ENCODE measurements around the gene TMEM26. TPM values are rescaled to one million over a fixed set of nuclear protein-coding genes. Genes with fewer than 3 reads are reported as not detected.

TMEM26 gene
- polyA plus RNA-seq, 6 donors from 2014 or later: not detected

- Mint-ChIP-seq H3K4me1 (no peaks in the 10 kb centered on the region), H3K9me3 (no peaks in the 10 kb centered on the region), H3K27ac (peak overlapping the region in 1 of 6 donors; percentile 2), H3K36me3 (no peaks in the 10 kb centered on the region), H3K4me3 (no peak overlapping the region), H3K27me3 (peaks cover 5 to 33% (median 14%) of the 10 kb centered on the region in 3 donors)
- ATAC-seq (ENCODE audit: low read depth in 2 of 2) (no peak), DNase-seq (no peak)
Measured at GRCh38 chr10:61472090-61472674, 19.0 kb upstream of the TMEM26 start.

GRCh38 chr10:61471491-61471890 lies 18.3 kb upstream of the TMEM26 start:
- peaks cover 4 to 31% (median 11%) of the 10 kb centered on the region in 3 donors for H3K27me3 Mint-ChIP-seq
- no peaks in the 10 kb centered on the region for H3K36me3 Mint-ChIP-seq
- H3K4me1 Mint-ChIP-seq: no peaks in the 10 kb centered on the region
- DNase-seq (no peak), ATAC-seq (ENCODE audit: low read depth in 2 of 2) (no peak)
- H3K9me3 Mint-ChIP-seq: no peaks in the 10 kb centered on the region
- H3K4me3 Mint-ChIP-seq: no peak overlapping the region
- no peak overlapping the region for H3K27ac Mint-ChIP-seq

GRCh38 chr10:61470740-61471139 lies 17.6 kb upstream of the TMEM26 start:
- no peak overlapping the region for H3K4me3 Mint-ChIP-seq
- H3K27ac Mint-ChIP-seq: no peak overlapping the region

GRCh38 chr10:61465901-61466632 lies 12.9 kb upstream of the TMEM26 start:
- peaks cover 0 to under 1% (median 0%) of the 10 kb centered on the region in 7 donors for H3K9me3 Mint-ChIP-seq
- ATAC-seq (ENCODE audit: low read depth in 2 of 2) (no peak), DNase-seq (no peak)
- H3K27ac Mint-ChIP-seq: no peak overlapping the region
- H3K4me1 Mint-ChIP-seq: no peaks in the 10 kb centered on the region
- peaks cover 0 to 11% (median 7%) of the 10 kb centered on the region in 3 donors for H3K27me3 Mint-ChIP-seq
- H3K36me3 Mint-ChIP-seq: no peaks in the 10 kb centered on the region
- H3K4me3 Mint-ChIP-seq: no peak overlapping the region

More at GRCh38 chr10:61470740-61471139, 17.6 kb upstream of the TMEM26 start:
- peaks cover 4 to 28% (median 11%) of the 10 kb centered on the region in 3 donors for H3K27me3 Mint-ChIP-seq
- no peaks in the 10 kb centered on the region for H3K4me1 Mint-ChIP-seq
- no peak for DNase-seq
- no peak for ATAC-seq (ENCODE audit: low read depth in 2 of 2)
- H3K36me3 Mint-ChIP-seq: no peaks in the 10 kb centered on the region
- H3K9me3 Mint-ChIP-seq: no peaks in the 10 kb centered on the region

- no peak for ATAC-seq (ENCODE audit: low read depth in 2 of 2)
- Mint-ChIP-seq H3K36me3 (no peaks in the 10 kb centered on the region), H3K4me1 (no peaks in the 10 kb centered on the region), H3K27me3 (peaks cover 0 to 11% (median 9%) of the 10 kb centered on the region in 3 donors), H3K9me3 (peaks cover 0 to 4% (median 0%) of the 10 kb centered on the region in 7 donors), H3K27ac (no peak overlapping the region), H3K4me3 (no peak overlapping the region)
- DNase-seq: no peak
Measured at GRCh38 chr10:61465171-61465496, 12.0 kb upstream of the TMEM26 start.

GRCh38 chr10:61464461-61465170 lies 11.4 kb upstream of the TMEM26 start:
- Mint-ChIP-seq H3K27ac (no peak overlapping the region), H3K36me3 (no peaks in the 10 kb centered on the region), H3K4me1 (no peaks in the 10 kb centered on the region), H3K27me3 (peaks cover 3 to 13% (median 11%) of the 10 kb centered on the region in 3 donors), H3K4me3 (no peak overlapping the region), H3K9me3 (peaks cover 0 to 4% (median 0%) of the 10 kb centered on the region in 7 donors)
- DNase-seq: no peak
- ATAC-seq (ENCODE audit: low read depth in 2 of 2): no peak

DNA sequence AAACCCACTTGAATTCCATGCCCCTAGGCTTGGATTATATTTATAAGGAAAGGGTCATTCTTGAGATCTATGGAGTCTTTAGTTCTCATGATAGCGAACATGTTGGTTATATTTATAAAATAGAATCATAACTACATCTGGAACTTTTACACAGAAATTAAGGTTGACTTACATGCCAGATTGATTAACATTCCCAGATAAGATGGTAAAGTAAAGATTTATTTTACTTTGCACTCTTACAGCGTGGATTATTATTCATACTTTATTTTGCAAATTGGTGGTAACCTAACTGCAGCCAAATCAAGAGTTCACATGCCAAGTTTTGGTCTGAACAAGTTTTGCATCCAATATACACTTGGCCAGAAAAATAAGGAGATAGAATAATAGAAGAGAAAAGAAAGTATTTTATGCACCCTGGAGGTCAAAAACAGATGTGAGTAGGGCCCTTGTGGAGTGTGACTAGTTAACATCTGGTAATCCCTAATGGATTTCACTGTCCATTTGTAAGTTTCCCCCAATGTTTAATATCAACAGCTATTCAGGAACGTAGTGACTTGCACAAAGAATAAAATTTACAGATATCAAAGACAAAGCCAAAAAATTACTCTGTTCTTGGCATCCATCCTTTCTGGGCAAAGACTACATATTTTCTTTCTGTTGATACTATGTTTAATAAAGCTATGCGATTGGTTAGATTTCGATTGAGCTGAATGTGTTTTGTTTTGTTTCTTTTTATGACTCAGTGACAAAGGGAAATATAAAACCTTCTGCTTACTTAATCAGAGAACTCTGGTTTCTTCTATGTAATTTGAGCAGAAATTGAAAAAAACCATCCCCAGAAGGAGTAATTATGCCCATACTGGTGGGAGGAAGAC lies 10.1 kb upstream of the TMEM26 start:
- Mint-ChIP-seq H3K36me3 (no peaks in the 10 kb centered on the region), H3K27me3 (peaks cover 5 to 16% (median 8%) of the 10 kb centered on the region in 3 donors), H3K27ac (no peak overlapping the region), H3K4me3 (no peak overlapping the region), H3K4me1 (no peaks in the 10 kb centered on the region), H3K9me3 (peaks cover 0 to 4% (median 0%) of the 10 kb centered on the region in 7 donors)
- ATAC-seq (ENCODE audit: low read depth in 2 of 2) (no peak), DNase-seq (no peak)

GRCh38 chr10:61460835-61461234 lies 7.7 kb upstream of the TMEM26 start:
- no peak overlapping the region for H3K4me3 Mint-ChIP-seq
- H3K27me3 Mint-ChIP-seq: peaks cover 27% of the 10 kb centered on the region in 3 donors
- peak overlapping the region in 1 of 6 donors; percentile 70 for H3K27ac Mint-ChIP-seq
- H3K4me1 Mint-ChIP-seq: no peaks in the 10 kb centered on the region
- H3K36me3 Mint-ChIP-seq: no peaks in the 10 kb centered on the region
- peaks cover 0 to 4% (median 0%) of the 10 kb centered on the region in 7 donors for H3K9me3 Mint-ChIP-seq
- ATAC-seq (ENCODE audit: low read depth in 2 of 2) (no peak), DNase-seq (no peak)

DNA sequence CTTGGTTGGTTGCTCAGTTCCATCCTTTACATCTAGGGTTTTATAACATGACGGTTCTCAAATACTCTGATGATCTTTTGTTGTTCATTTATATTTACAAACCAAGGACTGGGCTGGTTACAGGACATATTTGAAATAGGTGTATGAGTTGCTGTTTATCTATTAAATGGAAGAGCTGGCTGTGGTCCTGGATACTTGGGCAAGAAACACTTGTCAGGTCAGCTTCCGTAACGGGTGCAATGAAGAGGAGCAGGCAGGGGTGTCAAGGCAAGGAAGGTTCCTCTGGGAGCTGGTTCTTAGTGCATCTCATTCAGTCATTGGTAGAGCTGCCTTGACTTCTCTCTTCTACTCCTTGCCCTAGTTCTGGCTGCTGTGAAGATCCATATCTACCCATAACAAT lies 4.8 kb upstream of the TMEM26 start:
- DNase-seq (no peak), ATAC-seq (ENCODE audit: low read depth in 2 of 2) (no peak)
- Mint-ChIP-seq H3K9me3 (peaks cover 0 to 4% (median 0%) of the 10 kb centered on the region in 7 donors), H3K36me3 (no peaks in the 10 kb centered on the region), H3K27ac (no peak overlapping the region), H3K4me1 (peaks cover 0 to 4% (median 0%) of the 10 kb centered on the region in 3 donors), H3K27me3 (peaks cover 37 to 52% (median 49%) of the 10 kb centered on the region in 3 donors), H3K4me3 (no peak overlapping the region)

- Mint-ChIP-seq H3K9me3 (peaks cover 0 to 4% (median 0%) of the 10 kb centered on the region in 7 donors), H3K4me3 (no peak overlapping the region), H3K27ac (no peak overlapping the region), H3K27me3 (peaks cover 50 to 70% (median 61%) of the 10 kb centered on the region in 3 donors), H3K4me1 (peaks cover 5 to 17% (median 9%) of the 10 kb centered on the region in 3 donors), H3K36me3 (no peaks in the 10 kb centered on the region)
- no peak for DNase-seq
- ATAC-seq (ENCODE audit: low read depth in 2 of 2): no peak
Measured at GRCh38 chr10:61456095-61456789, 3.1 kb upstream of the TMEM26 start.

DNA sequence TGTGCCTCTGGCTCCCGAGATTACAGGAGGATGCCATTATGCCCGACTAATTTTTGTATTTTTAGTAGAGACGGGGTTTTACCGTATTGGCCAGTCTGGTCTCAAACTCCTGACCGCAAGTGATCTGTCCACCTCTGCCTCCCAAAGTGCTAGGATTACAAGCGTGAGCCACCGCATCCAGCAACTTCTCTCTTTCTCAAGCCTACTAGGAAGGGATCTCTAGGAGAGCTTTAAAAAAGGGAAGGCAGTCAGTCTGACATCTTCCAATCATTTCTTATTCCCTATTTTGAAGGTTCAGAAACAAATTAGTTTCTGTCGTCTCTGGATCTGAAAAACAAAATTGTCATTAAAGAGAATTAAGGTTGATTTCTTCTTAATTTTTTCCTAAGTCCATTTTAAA lies 2.5 kb upstream of the TMEM26 start:
- DNase-seq: no peak
- peaks cover 54 to 76% (median 63%) of the 10 kb centered on the region in 3 donors for H3K27me3 Mint-ChIP-seq
- H3K4me3 Mint-ChIP-seq: no peak overlapping the region
- H3K9me3 Mint-ChIP-seq: no peaks in the 10 kb centered on the region
- H3K4me1 Mint-ChIP-seq: peaks cover 5 to 17% (median 9%) of the 10 kb centered on the region in 3 donors
- no peaks in the 10 kb centered on the region for H3K36me3 Mint-ChIP-seq
- ATAC-seq (ENCODE audit: low read depth in 2 of 2): no peak
- no peak overlapping the region for H3K27ac Mint-ChIP-seq

- peaks cover 5 to 17% (median 9%) of the 10 kb centered on the region in 3 donors for H3K4me1 Mint-ChIP-seq
- H3K36me3 Mint-ChIP-seq: no peaks in the 10 kb centered on the region
- DNase-seq (no peak), ATAC-seq (ENCODE audit: low read depth in 2 of 2) (no peak)
- peaks cover 51 to 76% (median 58%) of the 10 kb centered on the region in 3 donors for H3K27me3 Mint-ChIP-seq
- no peak overlapping the region for H3K27ac Mint-ChIP-seq
- H3K9me3 Mint-ChIP-seq: no peaks in the 10 kb centered on the region
- no peak overlapping the region for H3K4me3 Mint-ChIP-seq
Measured at GRCh38 chr10:61454541-61454940, 1.4 kb upstream of the TMEM26 start.
